Erythroblast (primary cell): ENCODE measurements around the gene ASCL2.

ENCODE experiments used
- GATA1 ChIP-seq: IDR thresholded peaks from 2 replicates; pipeline ENCODE4 v1.6.1; 2011; ENCODE audit warnings: low read depth, mild to moderate bottlenecking, control low read depth, low read length, moderate library complexity
- POLR2A ChIP-seq: IDR thresholded peaks from 2 replicates; pipeline ENCODE4 v1.6.1; 2011; ENCODE audit warnings: mild to moderate bottlenecking, low read length

- TF ChIP-seq POLR2A (no peak), GATA1 (no peak)
Measured at GRCh38 chr11:2287091-2287490, 16.7 kb upstream of the ASCL2 start.
